Endodermal cell (in vitro differentiated cells): ENCODE data around the gene MTSS2. TPM values are rescaled to one million over a fixed set of nuclear protein-coding genes. Genes with fewer than 3 reads are reported as not detected.

ENCODE experiments used
- DNase-seq: peaks from one replicate; pipeline ENCODE4 v3.0.0-alpha.2; 2017
- H3K27ac ChIP-seq: 2 replicates; pipeline ENCODE4 v1.5.1; 2013; ENCODE audit warnings: mild to moderate bottlenecking, low read depth, low read length, moderate library complexity
- H3K27me3 ChIP-seq: 2 replicates; pipeline ENCODE4 v1.6.1; 2013; ENCODE audit warnings: mild to moderate bottlenecking, low read length, moderate library complexity; ENCODE audit not compliant: insufficient read depth, control insufficient read depth, poor library complexity, severe bottlenecking
- H3K36me3 ChIP-seq: 2 replicates; pipeline ENCODE4 v1.7.0; 2013; ENCODE audit warnings: mild to moderate bottlenecking, low read length, moderate library complexity; ENCODE audit not compliant: control insufficient read depth, insufficient read depth
- H3K4me1 ChIP-seq: one replicate; pipeline ENCODE4 v1.7.0; 2013; ENCODE audit warnings: low read length; ENCODE audit not compliant: control insufficient read depth, insufficient read depth
- H3K4me3 ChIP-seq: 2 replicates; pipeline ENCODE4 v1.5.1; 2013; ENCODE audit warnings: mild to moderate bottlenecking, low read length, moderate library complexity
- H3K9ac ChIP-seq: 2 replicates; pipeline ENCODE4 v1.6.1; 2013; ENCODE audit warnings: mild to moderate bottlenecking, low read length, moderate library complexity; ENCODE audit not compliant: poor library complexity, severe bottlenecking; ENCODE audit errors: extremely low read depth
- H3K9me3 ChIP-seq: 2 replicates; pipeline ENCODE4 v1.6.1; 2013; ENCODE audit warnings: mild to moderate bottlenecking, low read length, moderate library complexity; ENCODE audit not compliant: control insufficient read depth
- H3K27ac Mint-ChIP-seq: 2 replicates; pipeline ENCODE4 v1.8.0; 2020; ENCODE audit warnings: mixed read lengths
- H3K27me3 Mint-ChIP-seq: 2 replicates; pipeline ENCODE4 v1.8.0; 2021; ENCODE audit warnings: mild to moderate bottlenecking, mixed read lengths; ENCODE audit not compliant: insufficient read depth
- H3K36me3 Mint-ChIP-seq: 2 replicates; pipeline ENCODE4 v1.8.0; 2020; ENCODE audit warnings: low read depth, mixed read lengths
- H3K4me1 Mint-ChIP-seq: 2 replicates; pipeline ENCODE4 v1.8.0; 2020; ENCODE audit warnings: mixed read lengths
- H3K4me3 Mint-ChIP-seq: 2 replicates; pipeline ENCODE4 v1.8.0; 2020; ENCODE audit warnings: mild to moderate bottlenecking, moderate library complexity, mixed read lengths
- H3K9me3 Mint-ChIP-seq: 2 replicates; pipeline ENCODE4 v1.8.0; 2020; ENCODE audit warnings: mild to moderate bottlenecking, mixed read lengths
- WGBS, 2 experiments: methylation state at CpG; one replicate each; pipeline versions ENCODE4 v1.1.5 to v1.1.7; 2013; ENCODE audit warnings: missing lambda C conversion rate in 2 of 2, mixed read lengths in 1 of 2; ENCODE audit not compliant: insufficient coverage in 1 of 2, insufficient read length in 1 of 2; 5-methylcytosine and 5-hydroxymethylcytosine counted together
- total RNA-seq, 2 donors: library from RNA; stranded (reverse); fragmentation: NEBNext Ultra II Directional in 1 of 2; extraction: Animal tissue kit (Norgen Biotek cat#: 25700) in 1 of 2; gene quantifications; 2 replicates in 1 of 2; 3 replicates in 1 of 2; pipeline ENCODE4 v1.2.1, GENCODE V29; 2021
- TF ChIP-seq, protein P1 (sequence below): fragments of 200-600 bp; sonication (generic); conservative IDR thresholded peaks from 2 replicates; pipeline ENCODE4 v1.5.0; 2021; ENCODE audit warnings: antibody characterized with exemption, mild to moderate bottlenecking

MTSS2 gene
- total RNA-seq, 2 donors from 2014 or later = 23.4 to 24.0 TPM

DNA sequence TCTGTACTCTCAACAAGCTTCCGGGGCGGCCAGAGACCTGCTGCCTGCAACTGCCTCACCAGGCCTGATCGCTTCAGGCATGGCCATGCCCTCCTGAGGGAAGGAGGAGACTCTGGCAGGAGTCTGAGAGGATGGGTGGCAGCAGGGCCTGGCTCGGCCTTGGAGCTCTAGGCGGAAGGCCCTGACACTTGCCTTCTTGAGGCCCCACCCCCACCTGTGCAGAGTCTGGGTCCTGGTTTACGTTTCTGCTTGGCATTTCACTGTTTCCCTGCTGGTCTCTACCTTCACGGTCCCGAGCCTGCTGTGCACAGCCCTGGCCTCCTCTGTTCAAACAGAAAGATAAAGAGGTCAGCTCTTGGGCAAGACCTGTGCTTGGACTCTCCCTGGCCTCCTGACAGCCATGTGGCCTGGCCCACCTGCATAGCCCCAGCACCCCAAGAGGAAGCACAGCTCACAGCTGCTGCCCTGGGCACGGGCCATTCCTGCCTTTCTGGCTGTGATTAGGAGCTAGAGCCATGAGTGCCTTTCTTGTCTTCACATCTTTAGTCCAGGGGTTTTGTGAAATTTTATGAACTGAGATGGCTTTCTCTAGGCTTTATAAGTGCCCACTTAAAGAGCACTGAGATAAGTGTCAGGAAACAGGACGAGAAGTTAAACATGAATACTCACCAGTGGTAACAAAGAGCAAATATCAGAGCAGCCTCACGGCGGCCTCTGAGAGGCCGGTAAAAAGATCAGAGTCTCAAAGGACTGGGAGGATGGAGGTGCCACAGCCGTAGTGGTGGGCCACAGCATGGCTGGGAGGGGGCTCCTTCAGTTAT lies 25.6 kb upstream of the MTSS2 start:
- peaks cover 3% of the 10 kb centered on the region for H3K36me3 Mint-ChIP-seq
- no peak overlapping the region for H3K4me3 Mint-ChIP-seq
- 90 to 91% methylated on average over 8 to 14 of the region's 14 CpGs for WGBS, 2 experiments
- Histone ChIP-seq H3K4me3 (no peak overlapping the region), H3K9ac (no peak overlapping the region), H3K4me1 (no peaks in the 10 kb centered on the region), H3K9me3 (no peaks in the 10 kb centered on the region), H3K27ac (no peak overlapping the region), H3K36me3 (no peaks in the 10 kb centered on the region), H3K27me3 (no peaks in the 10 kb centered on the region)
- no peak overlapping the region for H3K27ac Mint-ChIP-seq
- no peaks in the 10 kb centered on the region for H3K27me3 Mint-ChIP-seq
- H3K9me3 Mint-ChIP-seq = no peaks in the 10 kb centered on the region
- TF ChIP-seq, protein P1, sequence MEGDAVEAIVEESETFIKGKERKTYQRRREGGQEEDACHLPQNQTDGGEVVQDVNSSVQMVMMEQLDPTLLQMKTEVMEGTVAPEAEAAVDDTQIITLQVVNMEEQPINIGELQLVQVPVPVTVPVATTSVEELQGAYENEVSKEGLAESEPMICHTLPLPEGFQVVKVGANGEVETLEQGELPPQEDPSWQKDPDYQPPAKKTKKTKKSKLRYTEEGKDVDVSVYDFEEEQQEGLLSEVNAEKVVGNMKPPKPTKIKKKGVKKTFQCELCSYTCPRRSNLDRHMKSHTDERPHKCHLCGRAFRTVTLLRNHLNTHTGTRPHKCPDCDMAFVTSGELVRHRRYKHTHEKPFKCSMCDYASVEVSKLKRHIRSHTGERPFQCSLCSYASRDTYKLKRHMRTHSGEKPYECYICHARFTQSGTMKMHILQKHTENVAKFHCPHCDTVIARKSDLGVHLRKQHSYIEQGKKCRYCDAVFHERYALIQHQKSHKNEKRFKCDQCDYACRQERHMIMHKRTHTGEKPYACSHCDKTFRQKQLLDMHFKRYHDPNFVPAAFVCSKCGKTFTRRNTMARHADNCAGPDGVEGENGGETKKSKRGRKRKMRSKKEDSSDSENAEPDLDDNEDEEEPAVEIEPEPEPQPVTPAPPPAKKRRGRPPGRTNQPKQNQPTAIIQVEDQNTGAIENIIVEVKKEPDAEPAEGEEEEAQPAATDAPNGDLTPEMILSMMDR = no peak
- DNase-seq = no peak
- H3K4me1 Mint-ChIP-seq = peaks cover 24% of the 10 kb centered on the region

DNA sequence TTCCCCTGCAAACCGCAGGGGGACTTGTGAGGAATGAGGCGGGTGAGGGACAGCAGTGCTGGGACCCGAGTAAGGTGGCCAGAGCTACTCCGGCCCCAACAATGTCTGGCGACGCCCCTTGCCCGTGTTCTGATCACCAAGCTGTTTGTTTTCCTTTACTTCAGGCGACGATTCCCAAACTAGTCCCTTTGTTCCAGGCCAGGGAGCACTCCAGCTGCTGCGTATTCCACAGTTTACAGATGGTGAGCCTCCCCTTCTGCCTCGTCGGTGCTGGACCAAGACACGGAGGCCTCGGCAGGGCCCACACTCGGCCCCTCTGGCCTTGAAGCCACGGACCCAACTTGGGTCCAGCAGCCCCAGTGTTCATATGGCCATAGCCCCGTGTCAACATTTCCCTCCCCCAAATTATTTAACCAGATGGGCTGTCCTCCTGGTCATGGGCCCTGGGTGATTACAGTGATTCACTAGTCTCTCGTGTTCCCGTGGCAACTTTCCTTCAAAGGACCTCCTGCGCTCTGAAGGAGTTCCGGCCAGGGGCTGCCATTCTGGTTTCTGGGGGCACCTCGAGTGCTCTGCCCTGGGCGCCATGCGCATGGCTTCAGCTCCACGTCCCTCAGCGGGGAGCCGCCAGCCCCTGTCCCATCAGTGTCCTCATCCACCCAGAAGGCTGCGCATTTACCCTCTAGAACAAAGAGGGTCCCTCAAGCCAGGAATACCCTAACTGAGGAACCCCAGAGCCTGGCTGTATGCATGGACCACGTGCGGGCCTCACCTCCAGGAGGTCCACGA lies 24.8 kb upstream of the MTSS2 start:
- Mint-ChIP-seq H3K4me1 (peaks cover 20% of the 10 kb centered on the region), H3K4me3 (no peak overlapping the region), H3K27me3 (no peaks in the 10 kb centered on the region), H3K36me3 (peaks cover 3% of the 10 kb centered on the region), H3K9me3 (no peaks in the 10 kb centered on the region), H3K27ac (no peak overlapping the region)
- TF ChIP-seq, protein P1 = no peak
- H3K9me3 ChIP-seq = no peaks in the 10 kb centered on the region
- no peaks in the 10 kb centered on the region for H3K27me3 ChIP-seq
- DNase-seq = no peak
- no peak overlapping the region for H3K27ac ChIP-seq
- no peak overlapping the region for H3K4me3 ChIP-seq
- H3K36me3 ChIP-seq = no peaks in the 10 kb centered on the region
- H3K9ac ChIP-seq = no peak overlapping the region
- 91 to 94% methylated on average over 26 to 31 of the region's 31 CpGs for WGBS, 2 experiments
- no peaks in the 10 kb centered on the region for H3K4me1 ChIP-seq

DNA sequence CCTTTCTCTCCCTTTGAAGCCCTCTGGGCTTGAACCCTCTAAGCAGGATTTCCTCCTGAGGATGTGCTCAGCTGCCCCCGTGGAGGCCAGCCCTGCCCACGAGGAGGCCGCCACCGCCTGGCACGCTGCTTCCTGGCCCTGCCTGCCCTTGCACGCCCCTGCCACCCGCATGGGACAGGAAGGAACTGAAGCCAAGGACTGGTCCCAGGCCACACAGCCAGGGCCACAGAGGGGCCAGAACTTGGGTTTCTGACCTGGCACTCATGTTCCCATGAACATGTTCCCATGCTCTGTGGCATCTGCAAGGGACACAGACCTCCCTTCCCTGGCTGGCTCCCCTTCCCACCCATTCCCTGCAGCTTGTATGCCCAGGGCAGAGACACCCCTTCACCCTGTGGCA lies 24.1 kb upstream of the MTSS2 start:
- H3K4me1 Mint-ChIP-seq = peaks cover 15% of the 10 kb centered on the region

More for the DNA sequence above, 24.1 kb upstream of the MTSS2 start:
- no peaks in the 10 kb centered on the region for H3K27me3 ChIP-seq
- no peak for DNase-seq
- no peak overlapping the region for H3K4me3 ChIP-seq
- no peaks in the 10 kb centered on the region for H3K36me3 ChIP-seq
- H3K4me1 ChIP-seq = no peaks in the 10 kb centered on the region
- Mint-ChIP-seq H3K27me3 (no peaks in the 10 kb centered on the region), H3K27ac (no peak overlapping the region), H3K4me3 (no peak overlapping the region), H3K9me3 (no peaks in the 10 kb centered on the region), H3K36me3 (peaks cover 3% of the 10 kb centered on the region)
- TF ChIP-seq, protein P1 = no peak
- H3K27ac ChIP-seq = no peak overlapping the region
- no peaks in the 10 kb centered on the region for H3K9me3 ChIP-seq
- H3K9ac ChIP-seq = no peak overlapping the region
- WGBS, 2 experiments = 97% methylated on average over 7 of the region's 7 CpGs; no CpG with 5 or more reads in 1 of the 2 experiments
